GM21526 (cell line): ENCODE data around the gene FASTK.
A peak's percentile ranks its signal among the peaks of the same experiment; 100 is the strongest.
"Not testable (repeated sequence)": the region's sequence is repeated elsewhere in the genome, so short reads cannot be mapped to it uniquely, and the experiment has no call there.

ENCODE experiments used
- ATAC-seq: cut with Tn5 transposase; IDR thresholded peaks from one replicate; pipeline ENCODE4 v1.9.1; 2021; ENCODE audit warnings: moderate library complexity; ENCODE audit not compliant: unreplicated experiment, low FRiP score

FASTK gene

DNA sequence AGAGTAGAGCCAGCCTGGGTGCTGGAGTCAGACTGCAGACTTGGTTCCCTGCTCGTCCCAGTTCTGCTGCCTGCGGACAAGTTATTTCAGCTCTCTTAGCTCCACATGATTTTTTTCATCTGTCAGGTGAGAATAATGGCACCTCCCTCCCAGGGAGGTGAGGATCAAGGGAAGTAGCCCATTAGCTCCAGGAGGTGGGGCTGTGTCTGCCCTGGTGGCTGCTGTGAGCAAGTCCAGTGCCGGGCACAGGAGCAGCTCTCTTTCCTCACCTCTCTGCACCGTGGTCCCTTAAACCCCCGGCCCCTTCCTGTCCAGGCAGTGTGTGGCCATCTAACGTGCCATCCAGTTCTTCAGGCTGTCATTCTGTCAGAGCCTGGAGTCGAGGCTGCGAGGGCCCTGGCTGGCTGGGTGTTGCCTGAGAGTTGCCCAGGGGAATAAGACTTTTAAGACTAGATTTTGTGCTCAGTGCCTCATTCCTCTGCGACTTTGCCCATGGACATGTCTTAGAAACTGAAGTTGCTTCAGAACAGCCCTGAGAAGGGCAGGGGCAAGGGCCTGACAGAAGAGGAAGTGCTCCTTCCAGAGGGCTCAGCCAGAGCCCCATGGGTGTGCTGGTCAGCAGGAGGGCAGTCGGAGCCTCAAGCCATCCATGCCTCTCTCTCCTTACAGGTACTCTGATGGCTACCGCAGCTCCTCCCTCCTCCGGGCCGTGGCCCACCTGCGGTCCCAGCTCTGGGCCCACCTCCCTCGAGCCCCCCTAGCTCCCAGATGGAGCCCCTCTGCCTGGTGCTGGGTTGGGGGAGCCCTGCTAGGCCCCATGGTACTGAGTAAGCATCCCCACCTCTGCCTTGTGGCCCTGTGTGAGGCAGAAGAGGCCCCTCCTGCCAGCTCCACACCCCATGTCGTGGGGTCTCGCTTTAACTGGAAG is 47.4 kb downstream of the FASTK start:
- ATAC-seq = no peak

DNA sequence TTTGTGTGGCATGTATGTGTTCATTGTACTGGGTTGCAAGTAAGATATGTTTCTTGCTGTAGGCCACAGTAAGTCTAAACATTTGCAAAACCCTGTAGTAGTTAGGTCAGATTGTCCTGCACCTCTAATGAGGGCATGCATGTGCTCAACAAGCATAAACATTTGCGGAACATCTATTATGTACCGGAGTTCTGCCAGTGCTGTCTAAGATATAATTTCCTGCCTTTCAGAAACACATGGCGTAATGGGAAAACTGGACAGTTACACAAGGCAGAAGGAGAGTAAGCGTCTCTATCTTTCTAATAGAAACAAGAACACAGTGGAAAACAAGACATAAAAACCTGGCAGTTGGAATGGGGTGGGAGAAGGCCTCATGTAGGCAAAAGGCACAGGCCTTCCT is 49.6 kb downstream of the FASTK start:
- no peak for ATAC-seq

DNA sequence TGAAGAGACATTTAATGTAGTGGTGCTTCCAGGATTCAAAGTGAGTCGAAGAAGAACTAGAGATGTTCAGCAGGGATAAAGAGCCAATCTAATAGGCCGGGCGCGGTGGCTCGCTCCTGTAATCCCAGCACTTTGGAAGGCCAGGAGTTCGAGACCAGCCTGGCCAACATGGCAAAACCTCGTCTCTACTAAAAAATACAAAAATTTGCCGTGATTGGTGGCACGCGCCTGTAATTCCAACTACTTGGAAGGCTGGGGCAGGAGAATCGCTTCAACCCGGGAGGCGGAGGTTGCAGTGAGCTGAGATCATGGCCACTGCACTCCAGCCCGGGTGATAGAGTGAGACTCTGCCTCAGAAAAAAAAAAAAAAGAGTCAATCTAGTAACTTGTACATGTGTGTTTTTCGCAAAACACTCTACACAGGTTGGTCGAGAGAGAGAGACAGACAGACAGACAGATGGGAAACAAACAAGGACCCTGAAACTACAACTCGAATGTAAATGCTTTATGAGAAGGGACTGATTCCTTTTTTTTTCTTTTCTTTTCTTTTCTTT is 51.6 kb downstream of the FASTK start:
- ATAC-seq = no peak

DNA sequence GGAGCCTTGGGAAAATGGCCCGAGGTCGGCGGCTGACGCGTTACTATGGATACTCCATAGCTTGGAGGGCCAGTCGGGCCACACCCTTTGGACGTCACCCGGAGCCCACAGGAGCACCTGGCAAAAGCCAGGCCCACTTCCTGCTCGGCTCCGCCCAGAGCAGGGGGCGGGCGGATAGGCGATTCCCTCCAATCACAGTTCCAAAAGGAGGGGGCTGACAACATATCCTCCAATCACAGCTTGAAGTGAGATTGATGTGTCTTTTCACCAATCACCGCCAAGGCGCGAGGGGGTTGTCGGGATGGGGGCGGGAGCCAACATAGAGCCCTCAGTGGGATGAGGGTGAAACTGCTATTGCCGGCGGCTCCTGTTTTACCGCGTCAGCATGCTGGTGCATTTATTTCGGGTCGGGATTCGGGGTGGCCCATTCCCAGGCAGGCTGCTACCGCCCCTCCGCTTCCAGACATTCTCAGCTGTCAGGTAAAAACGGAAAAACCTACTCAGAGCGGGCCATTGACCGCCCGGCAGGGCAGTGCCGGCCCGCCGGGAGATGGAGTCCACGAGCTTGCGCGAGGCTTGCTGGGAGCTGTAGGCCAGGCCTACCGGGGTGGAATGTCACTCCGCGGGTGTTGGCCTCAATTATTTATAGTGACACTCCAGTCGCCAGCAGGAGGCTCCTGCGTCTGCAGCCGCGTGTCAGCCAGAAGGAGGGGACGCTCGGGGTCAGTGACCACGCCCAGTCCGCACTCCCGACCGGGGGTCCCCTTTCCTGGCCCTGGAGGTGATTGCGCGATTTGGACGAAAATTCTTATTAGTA is 52.3 kb downstream of the FASTK start, which contains the start of gene ABCB8:
Gene ABCB8 (plus strand): TSS at position 320 of the 817 bp plus-strand sequence. CDS start 66 bp downstream, at position 386.
- peak; percentile 97 for ATAC-seq

DNA sequence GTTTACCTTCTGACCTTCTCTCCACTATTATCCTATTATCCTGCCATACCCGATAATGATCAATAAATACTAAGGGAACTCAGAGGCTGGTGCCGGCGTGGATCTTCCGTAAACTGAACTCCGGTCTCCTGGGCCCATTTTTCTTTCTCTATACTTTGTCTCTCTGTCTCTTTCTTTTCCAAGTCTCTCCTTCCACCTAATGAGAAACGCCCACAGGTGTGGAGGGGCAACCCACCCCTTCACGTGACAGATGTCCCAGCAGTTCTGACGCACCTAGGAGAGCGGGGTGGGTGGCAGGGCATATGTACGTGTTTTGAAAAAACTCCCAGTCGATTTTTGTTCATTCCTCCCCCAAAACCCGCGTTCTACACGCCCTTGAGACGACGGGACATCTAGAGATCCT is 52.9 kb downstream of the FASTK start:
- peak; percentile 1 for ATAC-seq

DNA sequence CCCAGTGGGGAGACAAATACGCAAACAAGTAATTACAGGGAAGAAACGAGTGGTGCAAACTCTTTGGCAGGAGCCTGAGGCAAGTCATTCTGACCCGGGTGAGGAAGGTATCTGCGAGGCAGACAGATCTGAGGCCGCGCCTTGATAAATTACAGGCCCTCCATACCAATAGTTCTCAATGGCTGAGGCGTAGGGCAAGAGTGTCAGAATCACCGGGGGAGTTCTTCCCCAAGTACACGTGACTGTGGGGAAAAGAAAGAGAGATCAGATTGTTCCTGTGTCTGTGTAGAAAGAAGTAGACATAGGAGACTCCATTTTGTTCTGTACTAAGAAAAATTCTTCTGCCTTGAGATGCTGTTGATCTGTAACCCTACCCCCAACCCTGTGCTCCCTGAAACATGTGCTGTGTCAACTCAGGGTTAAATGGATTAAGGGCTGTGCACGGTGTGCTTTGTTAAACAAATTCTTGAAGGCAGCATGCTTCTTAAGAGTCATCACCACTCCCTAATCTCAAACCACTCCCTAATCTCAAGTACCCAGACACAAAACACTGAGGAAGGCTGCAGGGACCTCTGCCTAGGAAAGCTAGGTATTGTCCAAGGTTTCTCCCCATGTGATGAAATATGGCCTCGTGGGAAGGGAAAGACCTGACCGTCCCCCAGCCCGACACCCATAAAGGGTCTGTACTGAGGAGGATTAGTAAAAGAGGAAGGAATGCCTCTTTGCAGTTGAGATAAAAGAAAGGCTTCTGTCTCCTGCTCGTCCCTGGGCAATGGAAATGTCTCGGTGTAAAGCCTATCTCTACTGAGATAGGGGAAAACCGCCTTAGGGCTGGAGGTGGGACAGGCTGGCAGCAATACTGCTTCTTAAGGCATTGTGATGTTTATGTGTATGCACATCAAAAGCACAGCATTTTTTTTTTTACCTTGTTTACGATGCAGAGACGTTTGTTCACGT is 53.6 kb downstream of the FASTK start:
- ATAC-seq = not testable (repeated sequence)
